Body of pancreas (tissue), 4 donors: ENCODE data around the gene IGF1R. TPM values are rescaled to one million over a fixed set of nuclear protein-coding genes. Genes with fewer than 3 reads are reported as not detected.

Source experiments
- ATAC-seq: fragments of 150-250 bp; one replicate; pipeline ENCODE4 v1.9.1; 2016
- DNase-seq, 4 donors: peaks; one replicate each; pipeline ENCODE4 v3.0.0-alpha.2; 2019
- H3K27ac ChIP-seq, 4 donors: fragments of 200-600 bp; sonication (generic); 1 replicate in 3 of 4; 2 replicates in 1 of 4; pipeline versions ENCODE4 v1.5.1 to v1.6.1; 2016 to 2019; ENCODE audit warnings: mild to moderate bottlenecking in 1 of 4, mixed read lengths in 1 of 4, moderate library complexity in 1 of 4
- H3K27me3 ChIP-seq, 2 donors: fragments of 200-600 bp; sonication (generic); one replicate each; pipeline ENCODE4 v1.6.0; 2016; ENCODE audit warnings: mild to moderate bottlenecking in 1 of 2
- H3K36me3 ChIP-seq, 2 donors: fragments of 200-600 bp; sonication (generic); replicated peaks in 1 of 2; 2 replicates each; pipeline ENCODE4 v1.5.1; 2016; ENCODE audit warnings: low read depth in 2 of 2; ENCODE audit not compliant: insufficient read depth in 1 of 2
- H3K4me1 ChIP-seq: fragments of 200-600 bp; sonication (generic); one replicate; pipeline ENCODE4 v1.6.0; 2016
- H3K4me3 ChIP-seq, 2 donors: fragments of 200-600 bp; sonication (generic); 1 replicate in 1 of 2; 2 replicates in 1 of 2; pipeline ENCODE4 v1.5.1; 2016 to 2019
- H3K9me3 ChIP-seq, 3 donors: fragments of 200-600 bp; sonication (generic); 1 replicate in 2 of 3; 2 replicates in 1 of 3; pipeline ENCODE4 v1.5.1; 2016
- CTCF ChIP-seq, 7 experiments: fragments of 450-650 bp in 4 of 7; fragments of 200-600 bp in 3 of 7; sonication (generic) in 3 of 7; IDR thresholded peaks; one replicate each; pipeline ENCODE4 v1.5.1; 2016 to 2019; ENCODE audit warnings: antibody characterized with exemption in 7 of 7
- POLR2A ChIP-seq, 3 donors: fragments of 450-650 bp; IDR thresholded peaks; one replicate each; pipeline ENCODE4 v1.6.1; 2016; ENCODE audit warnings: antibody characterized with exemption in 3 of 3, mild to moderate bottlenecking in 2 of 3
- WGBS, 2 donors: methylation state at CpG; one replicate each; pipeline ENCODE4 v1.1.5; 2017; 5-methylcytosine and 5-hydroxymethylcytosine counted together
- intact Hi-C: fragments of 100-400 bp; cut with DNase I; formaldehyde crosslinking; loops from one replicate; pipeline ENCODE4 v1.15.1; 2023
- total RNA-seq, 2 donors: library from RNA; depleted of rRNA; stranded (reverse); fragments of >200 nt; gene quantifications; one replicate each; pipeline ENCODE4 v1.1.0, GENCODE V29; 2016

The IGF1R gene
- total RNA-seq, 2 donors from 2014 or later, result 34.8 to 55.7 TPM

- TF ChIP-seq POLR2A (IDR thresholded peaks at IDR 0.05) (no peak), CTCF (IDR thresholded peaks at IDR 0.05) (no peak)
- Histone ChIP-seq H3K27ac (no peak overlapping the region), H3K36me3 (peaks cover 0 to 8% of the 10 kb centered on the region in 2 donors), H3K9me3 (no peaks in the 10 kb centered on the region), H3K27me3 (no peaks in the 10 kb centered on the region), H3K4me3 (no peak overlapping the region), H3K4me1 (peaks cover 36% of the 10 kb centered on the region)
- intact Hi-C loops, result no loop called here
- no peak for DNase-seq
- 87 to 93% methylated on average over 4 of the region's 4 CpGs for WGBS, 2 donors
- no peak for ATAC-seq
Observed at GRCh38 chr15:98938105-98938417, 289.7 kb downstream of the IGF1R start.

- DNase-seq, result no peak
- WGBS, 2 donors, result 88 to 89% methylated on average over 5 of the region's 5 CpGs
- intact Hi-C loops, result no loop called here
- no peak for ATAC-seq
- H3K27me3 ChIP-seq, result no peaks in the 10 kb centered on the region
- TF ChIP-seq POLR2A (IDR thresholded peaks at IDR 0.05), result no peak
- no peaks in the 10 kb centered on the region for H3K9me3 ChIP-seq
- no peak overlapping the region for H3K27ac ChIP-seq
- peaks cover 0 to 8% of the 10 kb centered on the region in 2 donors for H3K36me3 ChIP-seq
- peaks cover 43% of the 10 kb centered on the region for H3K4me1 ChIP-seq
- H3K4me3 ChIP-seq, result no peak overlapping the region
Observed at GRCh38 chr15:98938799-98939198, 290.5 kb downstream of the IGF1R start.

- peaks cover 0 to 10% of the 10 kb centered on the region in 2 donors for H3K36me3 ChIP-seq
- H3K27me3 ChIP-seq, result no peaks in the 10 kb centered on the region
- no peak overlapping the region for H3K4me3 ChIP-seq
- peaks cover 50% of the 10 kb centered on the region for H3K4me1 ChIP-seq
- ATAC-seq (no peak), DNase-seq (no peak)
- H3K27ac ChIP-seq, result peak overlapping the region in 1 of 4 donors; percentile 27
- intact Hi-C loops, result no loop called here
- WGBS, 2 donors, result 88 to 90% methylated on average over 12 to 13 of the region's 13 CpGs
- TF ChIP-seq POLR2A (IDR thresholded peaks at IDR 0.05) (no peak), CTCF (IDR thresholded peaks at IDR 0.05) (no peak)
- H3K9me3 ChIP-seq, result no peaks in the 10 kb centered on the region
Observed at GRCh38 chr15:98939311-98940080, 291.2 kb downstream of the IGF1R start.

GRCh38 chr15:98941595-98942255, 293.4 kb downstream of the IGF1R start:
- H3K4me1 ChIP-seq, result peaks cover 48% of the 10 kb centered on the region
- ATAC-seq (peak; percentile 51), DNase-seq (no peak)
- intact Hi-C loops, result no loop called here
- TF ChIP-seq POLR2A (IDR thresholded peaks at IDR 0.05), result no peak
- no peak for TF ChIP-seq CTCF (IDR thresholded peaks at IDR 0.05)
- peaks cover 0 to 10% of the 10 kb centered on the region in 2 donors for H3K36me3 ChIP-seq
- no peaks in the 10 kb centered on the region for H3K27me3 ChIP-seq
- no peak overlapping the region for H3K4me3 ChIP-seq
- H3K27ac ChIP-seq, result peak overlapping the region in 3 of 4 donors; percentile 2 to 42 (median 27)
- H3K9me3 ChIP-seq, result no peaks in the 10 kb centered on the region
- WGBS, 2 donors, result 51 to 58% methylated on average over 5 of the region's 5 CpGs

GRCh38 chr15:98942431-98942830, 294.1 kb downstream of the IGF1R start:
- no peak for ATAC-seq
- Histone ChIP-seq H3K9me3 (no peaks in the 10 kb centered on the region), H3K36me3 (peaks cover 0 to 10% of the 10 kb centered on the region in 2 donors), H3K27ac (no peak overlapping the region), H3K4me1 (peaks cover 54% of the 10 kb centered on the region), H3K27me3 (no peaks in the 10 kb centered on the region), H3K4me3 (no peak overlapping the region)
- no peak for DNase-seq
- intact Hi-C loops, result no loop called here
- WGBS, 2 donors, result 93 to 96% methylated on average over 7 of the region's 7 CpGs
- no peak for TF ChIP-seq POLR2A (IDR thresholded peaks at IDR 0.05)
- no peak for TF ChIP-seq CTCF (IDR thresholded peaks at IDR 0.05)
